Activated T-helper 17 cell treated with anti-CD3 and anti-CD28 coated beads, Interleukin-2, amount 50 U/mL, for 72 hours (primary cell): ENCODE results near the gene COL18A1. TPM values are rescaled to one million over a fixed set of nuclear protein-coding genes. Genes with fewer than 3 reads are reported as not detected.

Experiments
- ATAC-seq: fragments of 150-1000 bp; cut with Tn5 transposase; replicated peaks from 2 replicates; pipeline ENCODE4 v1.10.0; 2021; ENCODE audit warnings: mild to moderate bottlenecking, moderate library complexity
- H3K27ac Mint-ChIP-seq: one replicate; pipeline ENCODE4 v1.8.0; 2022; ENCODE audit warnings: mixed read lengths
- H3K27me3 Mint-ChIP-seq: one replicate; pipeline ENCODE4 v1.8.0; 2022; ENCODE audit warnings: mixed read lengths
- H3K36me3 Mint-ChIP-seq: one replicate; pipeline ENCODE4 v1.8.0; 2022; ENCODE audit warnings: low read depth, mild to moderate bottlenecking, mixed read lengths
- H3K4me1 Mint-ChIP-seq: one replicate; pipeline ENCODE4 v1.8.0; 2022; ENCODE audit warnings: mixed read lengths
- H3K4me3 Mint-ChIP-seq: one replicate; pipeline ENCODE4 v1.8.0; 2022; ENCODE audit warnings: mild to moderate bottlenecking, mixed read lengths
- H3K9me3 Mint-ChIP-seq: one replicate; pipeline ENCODE4 v1.8.0; 2022; ENCODE audit warnings: mixed read lengths
- total RNA-seq, 2 donors: library from RNA; stranded (reverse); gene quantifications; one replicate each; pipeline ENCODE4 v1.2.3, GENCODE V29; 2022

Gene COL18A1
- total RNA-seq, 2 donors from 2014 or later: 3.2 to 3.9 TPM

DNA sequence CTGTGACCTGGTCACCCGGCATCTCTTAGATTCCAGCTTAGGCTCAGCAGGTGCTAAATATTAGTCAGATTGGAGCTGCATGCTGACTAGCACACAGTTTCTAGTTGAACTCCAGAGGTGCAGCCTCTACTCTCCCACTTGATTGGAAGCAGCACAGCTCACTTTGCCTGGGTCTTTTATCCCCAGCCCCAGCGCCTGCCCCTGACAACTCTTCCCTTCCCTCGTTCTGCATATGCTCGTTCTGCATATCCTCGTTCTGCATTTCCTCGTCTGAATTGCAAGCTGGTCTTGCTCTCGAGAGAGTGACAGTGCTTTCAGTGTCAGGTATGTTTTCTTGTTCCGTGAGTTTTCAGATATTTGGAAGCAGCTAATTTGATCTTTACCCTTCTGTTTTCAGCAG, 11.7 kb downstream of the COL18A1 start:
- no peaks in the 10 kb centered on the region for H3K4me1 Mint-ChIP-seq
- no peak for ATAC-seq
- peaks cover 11% of the 10 kb centered on the region for H3K27me3 Mint-ChIP-seq
- no peak overlapping the region for H3K4me3 Mint-ChIP-seq
- H3K27ac Mint-ChIP-seq: no peak overlapping the region
- no peaks in the 10 kb centered on the region for H3K36me3 Mint-ChIP-seq
- H3K9me3 Mint-ChIP-seq: no peaks in the 10 kb centered on the region

DNA sequence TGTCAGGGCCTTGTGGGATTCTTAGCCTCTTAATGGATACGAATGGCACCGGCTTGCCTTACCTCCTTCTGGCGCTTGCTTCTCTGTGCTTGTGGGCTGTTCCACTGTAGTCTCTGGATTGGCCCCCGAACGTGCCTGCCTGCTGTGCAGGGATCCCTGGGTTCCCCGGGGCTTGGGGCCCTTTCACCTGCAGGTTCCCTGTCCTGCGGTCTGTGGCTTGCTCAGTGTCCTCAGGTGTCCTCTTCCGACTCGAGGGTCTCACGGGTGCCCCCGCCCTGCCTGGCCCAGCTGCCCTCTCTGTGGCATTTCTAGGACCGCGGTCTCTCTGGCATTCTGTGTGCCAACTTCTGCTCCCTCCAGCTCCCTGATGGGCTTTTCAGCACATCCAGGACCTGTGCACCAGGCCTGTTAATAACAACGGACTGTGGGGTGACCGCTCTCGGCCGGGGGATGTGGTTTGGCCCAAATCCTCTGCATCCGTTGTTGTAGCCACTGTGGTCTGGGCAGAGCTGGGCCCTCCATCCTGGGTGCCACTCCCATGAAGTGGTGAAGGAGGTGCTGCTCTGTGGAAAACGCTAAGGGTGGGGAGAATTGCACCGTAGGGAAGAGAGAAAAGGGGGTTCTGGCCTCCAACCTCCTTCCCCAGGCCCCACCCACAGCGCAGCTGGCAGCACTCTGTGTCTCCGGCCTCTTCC, 12.4 kb downstream of the COL18A1 start:
- no peak overlapping the region for H3K4me3 Mint-ChIP-seq
- no peak for ATAC-seq
- H3K36me3 Mint-ChIP-seq: no peaks in the 10 kb centered on the region
- peaks cover 11% of the 10 kb centered on the region for H3K27me3 Mint-ChIP-seq
- H3K4me1 Mint-ChIP-seq: no peaks in the 10 kb centered on the region
- no peak overlapping the region for H3K27ac Mint-ChIP-seq
- H3K9me3 Mint-ChIP-seq: no peaks in the 10 kb centered on the region

DNA sequence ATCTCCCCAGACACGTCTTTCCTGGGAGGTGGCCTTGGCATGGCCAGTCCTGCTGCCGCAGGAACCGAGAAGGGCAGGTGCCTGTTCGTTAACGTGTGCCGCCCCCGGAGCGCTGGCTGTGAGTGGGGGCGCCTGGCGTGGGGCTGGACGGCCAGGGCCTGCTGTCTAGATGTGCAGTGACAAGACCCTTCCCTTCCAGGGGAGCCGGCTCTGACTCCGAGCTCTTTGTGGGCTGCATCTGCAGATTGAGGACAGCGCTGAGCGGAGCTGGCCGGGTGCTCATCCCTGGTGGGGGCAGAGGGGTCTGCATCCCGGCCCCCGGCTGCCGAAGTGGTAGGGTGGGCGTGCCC, 13.0 kb downstream of the COL18A1 start:
- no peaks in the 10 kb centered on the region for H3K4me1 Mint-ChIP-seq
- H3K36me3 Mint-ChIP-seq: no peaks in the 10 kb centered on the region
- no peak overlapping the region for H3K27ac Mint-ChIP-seq
- no peaks in the 10 kb centered on the region for H3K9me3 Mint-ChIP-seq
- H3K4me3 Mint-ChIP-seq: no peak overlapping the region
- no peak for ATAC-seq
- H3K27me3 Mint-ChIP-seq: peaks cover 8% of the 10 kb centered on the region

DNA sequence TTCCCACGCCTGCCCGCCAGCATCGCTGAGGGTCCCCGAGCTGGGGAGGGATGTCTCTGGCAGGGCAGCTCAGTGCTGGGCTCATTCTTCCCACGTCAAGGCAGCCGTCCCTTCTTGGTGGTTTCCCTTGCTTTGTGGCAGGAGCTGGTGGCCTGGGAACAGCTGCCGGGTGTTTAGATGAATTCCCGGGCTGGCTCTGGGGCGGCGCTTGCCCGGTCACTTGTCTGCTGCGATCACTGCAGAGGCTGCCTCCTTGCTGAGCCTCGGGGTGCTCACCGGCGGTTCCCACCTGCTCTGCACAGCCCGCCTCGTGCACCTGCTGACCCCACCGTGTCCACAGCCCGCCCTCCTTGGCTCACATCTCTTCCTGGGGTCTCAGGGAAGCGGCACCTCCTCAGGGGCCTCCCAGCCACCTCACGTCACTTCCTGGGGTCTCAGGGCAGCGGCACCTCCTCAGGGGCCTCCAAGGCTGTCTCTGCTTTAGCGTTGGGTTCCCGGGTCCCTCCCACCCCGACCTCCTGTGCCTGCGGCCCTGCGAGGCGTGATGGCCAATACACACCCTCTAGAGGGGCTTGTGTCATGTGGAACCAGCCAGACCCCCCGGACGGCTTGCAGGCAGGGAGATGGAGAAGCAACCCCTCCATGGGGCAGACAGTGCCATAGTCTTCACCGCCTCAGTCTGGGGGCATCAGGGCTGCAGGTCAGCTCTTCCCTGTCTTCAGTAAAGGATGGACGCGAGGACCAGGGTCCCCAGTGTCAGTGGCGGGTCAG, 13.5 kb downstream of the COL18A1 start:
- Mint-ChIP-seq H3K4me3 (no peak overlapping the region), H3K4me1 (no peaks in the 10 kb centered on the region), H3K27ac (no peak overlapping the region), H3K9me3 (no peaks in the 10 kb centered on the region), H3K36me3 (no peaks in the 10 kb centered on the region), H3K27me3 (peaks cover 8% of the 10 kb centered on the region)
- ATAC-seq: no peak

DNA sequence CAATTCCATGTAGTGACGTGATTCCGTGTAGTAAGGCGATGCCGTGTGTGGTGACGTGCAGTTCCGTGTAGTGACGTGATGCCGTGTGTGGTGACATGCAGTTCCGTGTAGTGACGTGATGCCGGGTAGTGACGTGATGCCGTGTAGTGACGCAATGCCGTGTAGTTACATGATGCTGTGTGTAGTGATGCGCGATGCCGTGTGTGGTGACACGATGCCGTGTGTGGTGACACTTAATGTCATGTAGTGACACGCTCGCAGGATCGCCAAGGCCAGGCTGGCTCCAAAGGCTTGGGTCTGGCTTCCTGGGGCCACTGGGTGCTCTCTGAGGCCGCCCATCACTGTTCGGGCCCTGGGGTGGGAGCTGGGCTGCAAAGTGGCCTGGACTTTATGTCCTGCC, 14.2 kb downstream of the COL18A1 start:
- Mint-ChIP-seq H3K4me3 (no peak overlapping the region), H3K4me1 (no peaks in the 10 kb centered on the region), H3K9me3 (no peaks in the 10 kb centered on the region), H3K27me3 (peaks cover 8% of the 10 kb centered on the region), H3K27ac (no peak overlapping the region), H3K36me3 (no peaks in the 10 kb centered on the region)
- no peak for ATAC-seq

DNA sequence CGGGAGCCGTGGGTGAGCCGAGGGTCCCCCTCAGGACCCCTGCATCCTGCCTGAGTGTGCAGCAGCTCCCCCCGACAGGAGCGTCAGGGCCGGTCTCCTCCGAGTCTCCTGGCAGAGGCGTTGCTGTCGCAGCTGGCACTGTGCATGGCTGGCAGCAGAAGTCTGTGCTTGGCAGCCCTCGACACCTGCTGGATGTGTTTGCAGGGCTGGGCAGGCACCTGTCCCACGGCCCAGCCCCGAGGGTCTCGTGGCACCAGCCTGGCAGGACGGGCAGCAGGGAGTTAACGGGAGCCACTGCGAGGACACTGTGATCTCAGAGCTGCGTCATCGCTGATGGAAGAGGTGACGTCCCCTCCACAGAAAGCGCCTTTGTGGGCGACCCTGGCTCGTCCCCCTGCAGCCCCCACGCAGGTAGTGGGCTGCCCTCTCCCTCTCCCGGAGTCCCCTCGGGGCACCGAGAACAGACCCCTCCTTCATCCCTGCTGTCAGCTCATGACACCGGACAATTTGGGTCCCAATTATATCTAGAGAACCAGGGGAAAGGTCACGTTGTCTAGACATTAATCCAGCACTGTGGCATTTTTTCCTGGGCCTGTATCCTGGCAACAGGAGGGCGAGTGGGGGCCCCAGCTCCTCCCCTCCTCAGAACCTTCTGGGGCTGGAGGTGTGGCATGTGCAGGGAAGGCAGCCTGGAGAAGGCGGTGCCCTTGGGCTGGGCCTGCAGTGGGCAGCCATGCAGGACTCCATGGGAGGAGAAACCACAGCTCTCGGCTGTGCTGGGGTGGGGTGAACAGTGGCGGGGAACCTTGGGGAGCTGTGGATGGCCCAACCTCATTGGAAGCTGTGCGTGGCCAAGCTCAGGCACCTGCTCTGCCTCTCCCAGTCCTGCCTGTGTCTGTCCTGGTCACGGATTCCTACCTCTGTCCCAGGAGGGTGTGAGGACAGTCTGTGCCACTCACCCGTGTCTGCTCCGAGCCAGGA, 15.4 kb downstream of the COL18A1 start:
- no peak overlapping the region for H3K27ac Mint-ChIP-seq
- no peaks in the 10 kb centered on the region for H3K4me1 Mint-ChIP-seq
- H3K36me3 Mint-ChIP-seq: no peaks in the 10 kb centered on the region
- no peak overlapping the region for H3K4me3 Mint-ChIP-seq
- H3K27me3 Mint-ChIP-seq: peaks cover 8% of the 10 kb centered on the region
- no peak for ATAC-seq
- H3K9me3 Mint-ChIP-seq: no peaks in the 10 kb centered on the region

DNA sequence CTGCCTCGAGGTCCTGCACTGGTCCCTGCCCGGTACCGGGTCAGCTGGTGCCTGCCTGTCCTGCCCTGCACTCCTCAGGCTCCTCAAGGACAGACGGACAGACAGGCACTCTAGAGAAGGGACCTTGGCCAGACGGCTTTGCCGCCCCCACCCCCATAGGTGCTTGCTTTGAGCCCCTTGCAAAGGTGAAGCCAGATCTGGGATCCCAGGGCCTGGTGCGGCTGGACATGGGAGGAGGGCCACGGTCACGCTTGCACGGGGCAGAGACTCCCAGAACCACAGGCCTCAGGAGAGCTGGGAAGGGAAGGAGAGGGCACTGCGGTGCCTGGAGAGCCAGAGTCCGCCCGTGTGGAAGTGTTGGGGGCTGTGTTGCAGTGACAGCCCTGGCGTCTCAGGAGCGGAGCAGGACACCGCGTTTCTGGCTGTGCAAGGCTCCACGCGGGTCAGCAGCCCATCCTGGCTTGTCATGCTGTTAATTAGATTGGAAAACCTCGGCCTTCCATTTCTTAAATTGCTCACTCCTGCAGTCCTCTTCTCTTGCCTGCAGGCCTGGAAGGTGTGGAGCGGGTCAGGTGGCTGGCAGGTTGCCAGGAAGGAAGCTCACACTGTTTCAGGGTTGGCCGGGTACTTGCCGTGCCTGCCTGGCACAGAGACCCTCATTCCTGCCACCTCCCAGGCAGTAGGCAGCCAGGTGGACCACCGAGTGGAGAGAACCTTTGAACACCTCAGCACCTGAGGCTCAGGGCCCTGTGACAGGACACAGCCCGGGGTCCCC, 16.3 kb downstream of the COL18A1 start:
- Mint-ChIP-seq H3K9me3 (no peaks in the 10 kb centered on the region), H3K27me3 (peaks cover 8% of the 10 kb centered on the region), H3K36me3 (no peaks in the 10 kb centered on the region), H3K27ac (no peak overlapping the region), H3K4me1 (no peaks in the 10 kb centered on the region), H3K4me3 (no peak overlapping the region)
- no peak for ATAC-seq

DNA sequence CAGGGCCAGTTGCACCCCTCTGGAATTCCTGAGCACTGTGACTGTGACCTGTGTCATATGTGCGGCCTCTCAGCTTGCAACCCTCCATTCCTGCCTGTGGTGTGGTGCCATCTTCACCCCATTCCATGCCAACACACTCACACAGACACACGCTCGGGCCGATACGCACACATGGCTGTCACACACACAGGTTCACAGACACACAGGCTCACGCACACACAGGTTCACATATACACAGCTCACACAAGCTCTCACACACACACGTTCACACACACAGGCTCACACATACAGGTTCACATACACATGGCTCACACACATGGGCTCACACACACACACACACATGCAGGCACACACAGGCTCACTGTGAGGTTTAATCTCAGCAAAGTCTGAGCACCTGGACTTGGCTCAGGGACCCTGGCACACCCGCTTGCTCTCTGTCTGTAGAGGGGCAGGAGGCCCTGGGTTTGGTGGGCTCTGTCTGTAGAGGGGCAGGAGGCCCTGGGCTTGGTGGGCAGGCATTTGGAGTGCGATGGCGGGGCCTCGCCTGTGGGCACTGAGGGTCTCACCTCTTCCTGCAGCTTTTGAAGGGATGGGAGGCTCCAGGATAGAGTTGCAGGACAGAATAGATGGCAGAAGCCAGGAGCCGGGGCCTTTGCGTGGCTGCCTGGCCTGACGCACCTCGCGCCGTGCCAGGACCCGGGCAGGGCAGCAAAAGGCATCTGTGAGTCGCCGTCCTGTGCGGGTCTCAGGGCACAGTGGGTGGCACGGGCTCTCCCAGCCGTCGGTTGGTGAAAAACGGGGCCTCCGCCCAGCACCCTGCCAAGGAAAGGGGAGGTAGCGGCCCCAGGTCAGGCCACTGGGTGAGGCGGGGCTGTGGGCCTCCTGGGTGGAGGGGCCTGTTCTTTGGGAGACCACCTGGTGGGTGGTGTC, 17.1 kb downstream of the COL18A1 start:
- Mint-ChIP-seq H3K36me3 (no peaks in the 10 kb centered on the region), H3K4me1 (no peaks in the 10 kb centered on the region), H3K9me3 (no peaks in the 10 kb centered on the region), H3K27me3 (peaks cover 4% of the 10 kb centered on the region), H3K4me3 (no peak overlapping the region), H3K27ac (no peak overlapping the region)
- ATAC-seq: no peak

DNA sequence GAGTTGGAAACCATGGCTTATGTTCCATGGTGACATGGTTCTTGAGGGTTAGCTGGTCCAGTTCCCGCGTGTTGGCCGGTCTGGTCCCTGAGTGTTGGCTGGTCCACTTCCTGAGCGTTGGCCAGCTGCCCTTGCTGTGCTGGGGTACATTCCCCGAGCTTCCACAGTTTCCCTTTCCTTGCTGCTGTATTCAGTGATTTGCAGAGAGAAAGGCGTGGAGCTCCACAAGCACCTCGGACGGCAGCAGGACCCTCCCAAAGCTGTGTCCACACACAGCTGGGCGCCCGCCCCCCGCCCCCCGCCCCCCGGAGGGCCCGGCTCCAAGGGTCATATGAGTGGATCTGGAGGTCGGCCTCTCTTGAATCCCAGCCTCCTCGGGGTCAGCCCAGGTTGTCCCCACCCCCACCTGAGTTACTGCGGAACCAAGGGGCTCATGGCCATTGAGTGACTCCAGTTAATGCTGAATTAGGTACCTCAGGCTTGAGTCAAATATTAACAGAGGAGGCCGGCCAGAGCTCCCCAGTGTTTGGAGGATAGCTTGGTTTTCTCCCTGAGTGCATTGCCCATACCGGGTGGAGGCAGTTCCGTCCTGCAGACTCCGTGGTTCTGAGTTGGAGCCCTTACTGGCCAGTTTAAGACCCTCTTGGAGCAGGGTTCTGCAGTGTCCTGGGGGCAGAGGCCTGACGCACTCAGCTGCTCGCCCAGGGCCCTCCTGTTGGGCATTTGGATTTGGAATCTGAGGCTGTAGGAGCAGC, 18.4 kb downstream of the COL18A1 start:
- H3K4me3 Mint-ChIP-seq: no peak overlapping the region
- no peaks in the 10 kb centered on the region for H3K9me3 Mint-ChIP-seq
- H3K4me1 Mint-ChIP-seq: no peaks in the 10 kb centered on the region

DNA sequence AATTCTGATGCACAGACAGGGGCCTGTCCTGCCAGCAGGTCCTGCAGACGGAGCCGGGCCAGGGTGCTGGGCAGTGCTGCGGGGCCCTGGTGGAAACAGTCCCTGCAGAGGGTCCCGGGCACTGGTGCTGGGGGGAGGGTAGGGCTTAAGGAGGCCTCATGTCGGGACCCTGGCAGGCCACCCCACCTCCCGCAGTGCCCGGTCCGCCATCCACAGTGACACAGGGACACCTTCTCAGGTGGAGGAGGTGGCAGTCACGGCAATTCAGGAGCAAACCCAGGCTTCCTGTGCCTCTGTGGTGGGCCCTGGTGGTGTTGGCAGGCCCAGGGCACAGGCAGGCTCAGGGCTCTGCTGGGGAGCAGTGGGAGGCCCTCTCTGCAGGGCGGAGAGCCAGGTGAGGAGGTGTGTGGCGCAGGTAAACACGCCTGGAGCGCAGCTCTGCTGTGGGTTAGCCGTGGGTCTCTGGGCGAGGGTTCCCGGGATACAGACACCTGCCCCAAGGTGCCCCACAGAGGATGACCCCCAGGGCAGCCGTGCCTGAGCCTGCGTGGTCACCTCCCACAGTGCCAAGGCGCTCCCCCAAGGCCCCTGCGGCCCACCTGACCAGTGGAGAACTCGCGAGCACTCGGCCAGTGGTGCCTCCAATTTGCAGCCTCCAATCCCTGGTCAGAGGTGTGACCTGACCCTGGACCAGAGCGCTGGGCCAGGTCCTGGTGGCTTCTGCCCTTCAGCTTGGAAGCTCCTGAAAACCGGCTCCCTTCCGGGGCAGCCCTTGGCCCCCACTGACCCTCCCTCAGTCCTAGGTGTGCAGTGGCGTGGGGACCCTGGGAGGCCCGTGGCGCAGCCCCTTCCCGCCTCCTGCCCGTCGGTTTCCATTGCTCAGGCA, 19.2 kb downstream of the COL18A1 start:
- no peaks in the 10 kb centered on the region for H3K4me1 Mint-ChIP-seq
- no peak overlapping the region for H3K4me3 Mint-ChIP-seq
- H3K36me3 Mint-ChIP-seq: no peaks in the 10 kb centered on the region
- no peak for ATAC-seq
- peaks cover under 1% of the 10 kb centered on the region for H3K27me3 Mint-ChIP-seq
- H3K27ac Mint-ChIP-seq: no peak overlapping the region
- no peaks in the 10 kb centered on the region for H3K9me3 Mint-ChIP-seq

More for the DNA sequence above, 18.4 kb downstream of the COL18A1 start:
- no peak overlapping the region for H3K27ac Mint-ChIP-seq
- no peaks in the 10 kb centered on the region for H3K36me3 Mint-ChIP-seq
- H3K27me3 Mint-ChIP-seq: peaks cover 4% of the 10 kb centered on the region
- no peak for ATAC-seq

DNA sequence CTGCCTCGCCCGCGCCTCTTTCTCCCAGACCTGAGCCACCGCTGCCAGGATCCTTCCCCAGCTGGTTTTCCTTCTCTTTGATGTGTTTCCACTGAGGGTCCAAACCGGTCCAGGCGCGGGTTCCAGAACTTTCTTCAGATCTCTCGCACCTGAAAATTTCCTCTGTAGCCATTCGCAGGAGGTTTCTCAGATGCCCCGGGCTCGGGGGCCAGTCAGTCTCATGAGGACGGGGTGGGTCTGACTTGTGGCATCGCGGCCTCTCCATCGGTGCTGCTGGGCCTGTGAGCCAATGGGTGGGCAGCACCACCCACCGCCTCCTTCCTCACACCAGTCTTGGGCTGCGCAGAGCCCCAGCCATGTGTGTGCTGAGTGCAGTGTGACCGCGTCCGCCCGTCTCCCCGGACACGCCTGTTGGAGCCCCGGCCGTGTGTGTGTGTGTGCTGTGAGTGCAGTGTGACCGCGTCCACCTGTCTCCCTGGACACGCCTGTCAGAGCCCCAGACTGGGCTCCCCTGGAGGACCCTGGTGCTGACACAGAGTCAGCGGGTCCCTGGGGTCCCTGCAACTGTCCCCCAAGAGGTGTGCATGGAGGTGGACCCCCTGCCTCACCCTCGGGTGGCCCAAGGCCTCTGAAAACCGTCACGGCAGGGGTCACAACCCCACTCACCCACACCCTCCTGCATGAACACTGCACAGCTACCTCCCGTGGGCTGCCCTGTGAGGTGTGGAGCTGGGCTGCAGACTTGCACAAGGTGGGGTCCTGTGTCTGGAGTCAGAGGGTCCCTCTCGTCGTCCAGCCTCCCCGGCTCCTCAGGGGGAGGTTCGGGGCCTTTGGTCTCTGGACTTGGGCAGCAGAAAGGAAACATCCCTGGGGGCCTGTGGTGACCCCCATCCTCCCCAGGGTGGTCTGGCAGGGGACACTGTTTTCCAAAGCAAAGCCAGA, 20.2 kb downstream of the COL18A1 start:
- no peak for ATAC-seq
- Mint-ChIP-seq H3K9me3 (no peaks in the 10 kb centered on the region), H3K36me3 (no peaks in the 10 kb centered on the region), H3K27ac (no peak overlapping the region), H3K4me1 (no peaks in the 10 kb centered on the region), H3K4me3 (no peak overlapping the region), H3K27me3 (no peaks in the 10 kb centered on the region)
